Posterior cingulate gyrus (tissue), 11 donors: ENCODE measurements around the gene HIP1.
"Not testable (repeated sequence)": the region's sequence is repeated elsewhere in the genome, so short reads cannot be mapped to it uniquely, and the experiment has no call there.

Experiments
- DNase-seq, 10 donors: peaks; one replicate each; pipeline versions ENCODE4 v3.0.0 to v3.0.0-alpha.2; 2020 to 2021; ENCODE audit warnings: mixed read lengths in 3 of 10
- intact Hi-C: fragments of 100-400 bp; cut with DNase I; formaldehyde crosslinking; loops from one replicate; pipeline ENCODE4 v1.15.1; 2023

Gene HIP1

DNA sequence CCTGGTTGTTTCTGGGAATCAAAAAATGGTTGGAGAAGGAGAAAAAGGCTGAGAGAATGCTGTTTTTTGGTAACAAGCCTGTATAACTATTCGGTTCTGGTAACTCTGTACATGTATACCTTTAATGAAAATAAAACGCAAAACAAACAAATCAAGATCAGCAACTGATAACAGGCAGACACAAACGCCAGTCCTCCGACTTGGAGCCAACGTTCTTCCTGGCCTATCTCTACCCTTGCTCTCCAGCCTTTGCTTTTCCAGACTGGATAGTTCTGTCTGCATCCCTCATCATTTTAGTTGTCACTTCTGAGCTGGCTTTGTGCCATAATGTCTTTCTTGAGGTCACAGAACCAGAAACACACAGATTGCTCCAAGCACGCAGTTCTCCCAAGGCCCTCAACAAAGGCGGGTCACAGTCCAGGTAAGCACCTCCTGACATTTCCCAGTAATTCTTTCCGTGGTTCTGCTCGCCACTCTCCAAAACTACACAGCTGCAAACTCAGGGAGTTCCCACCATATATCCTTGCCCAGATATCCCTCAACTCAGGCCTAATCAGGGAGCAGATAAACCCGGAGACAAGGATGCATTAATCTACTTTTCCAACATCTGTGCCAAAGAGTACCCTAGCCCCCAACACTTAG, 20.2 kb downstream of the HIP1 start:
- DNase-seq = peak in 1 of 10 donors; percentile 63
- intact Hi-C loops = no loop called here

- intact Hi-C loops = not testable (repeated sequence)
- peak in 1 of 10 donors; percentile 4 for DNase-seq
Observed at GRCh38 chr7:75717746-75718145, 21.0 kb downstream of the HIP1 start.

DNA sequence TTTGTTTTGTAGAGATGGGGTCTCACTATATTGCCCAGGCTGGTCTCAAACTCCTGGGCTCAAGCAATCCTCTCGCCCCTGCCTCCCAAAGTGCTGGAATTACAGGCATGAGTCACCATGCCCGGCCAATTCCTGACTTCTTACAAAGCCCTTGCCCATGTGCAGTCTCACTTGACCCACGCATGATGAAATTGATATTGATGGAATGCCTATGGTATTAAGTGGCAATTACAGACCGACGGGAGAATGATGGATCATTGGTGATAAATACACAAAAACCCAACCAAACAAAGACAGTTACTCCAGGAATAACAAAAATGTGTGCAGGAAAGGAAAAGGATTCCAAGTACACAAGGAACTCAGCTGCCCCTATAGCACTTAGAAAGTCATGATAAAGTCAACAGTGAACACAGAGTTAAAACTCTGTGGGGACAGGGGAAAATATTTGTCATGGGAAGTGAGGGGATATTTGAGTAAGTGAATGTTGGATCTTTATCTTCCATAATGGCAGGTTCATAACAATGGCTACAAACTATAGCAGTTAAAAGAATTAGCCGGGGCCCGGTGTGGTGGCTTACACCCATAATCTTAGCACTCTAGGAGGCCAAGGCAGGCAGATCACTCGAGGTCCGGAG, 21.6 kb downstream of the HIP1 start:
- intact Hi-C loops = no loop called here
- peak in 1 of 10 donors; percentile 34 for DNase-seq

DNA sequence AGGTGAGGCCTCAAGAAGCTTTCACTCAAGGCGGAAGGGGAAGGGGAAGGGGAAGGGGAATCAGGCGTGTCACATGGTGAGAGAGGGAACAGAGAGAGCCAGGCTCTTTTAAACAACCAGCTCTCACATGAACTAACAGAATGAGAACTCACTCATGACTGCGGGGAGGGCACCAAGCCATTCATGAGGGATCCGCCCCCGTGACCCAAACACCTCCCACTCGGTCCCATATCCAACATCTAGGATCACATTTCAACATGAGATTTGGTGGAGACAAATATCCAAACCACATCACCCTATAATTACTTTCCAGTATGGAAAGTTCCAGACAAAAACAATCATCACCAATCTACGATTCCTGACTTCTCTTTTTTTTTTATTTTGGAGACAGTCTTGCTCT, 22.9 kb downstream of the HIP1 start:
- intact Hi-C loops = no loop called here
- peak in 1 of 10 donors; percentile 24 for DNase-seq

DNA sequence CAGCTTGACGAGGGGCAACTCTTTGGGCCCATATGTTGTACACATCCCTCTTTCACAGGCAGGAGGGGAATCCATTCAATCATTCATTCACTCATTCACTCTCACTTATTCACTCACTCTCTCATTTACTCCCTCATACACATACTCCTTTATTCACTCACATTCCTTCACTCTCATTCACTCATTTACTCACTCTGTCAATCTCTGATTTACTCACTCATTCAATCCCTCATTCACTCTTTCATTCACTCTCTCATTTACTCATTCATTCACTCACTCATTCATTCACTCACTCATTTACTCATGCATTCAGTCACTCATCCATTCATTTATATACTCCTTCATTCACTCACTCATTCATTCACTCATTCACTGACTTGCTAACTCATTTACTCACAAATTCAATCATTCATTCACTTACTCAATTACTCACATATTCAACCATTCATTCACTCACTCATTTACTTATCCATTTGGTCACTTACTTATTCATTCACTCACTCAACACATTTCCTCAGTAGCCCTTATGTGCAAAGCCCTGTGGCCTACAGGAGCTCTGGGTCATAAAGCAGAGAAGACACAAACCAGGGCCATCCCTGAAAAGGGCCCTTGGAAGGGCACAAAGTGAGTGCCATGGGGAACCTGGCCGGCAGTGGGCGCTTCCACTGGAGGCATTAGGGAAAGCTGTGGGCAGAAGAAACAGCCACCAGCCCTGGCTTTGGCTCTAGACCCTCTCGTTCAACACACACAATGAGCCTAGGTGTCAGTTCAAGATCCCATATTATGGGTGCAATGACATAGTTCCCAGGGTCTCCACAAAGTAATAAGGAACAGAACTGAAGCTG, 26.0 kb downstream of the HIP1 start:
- intact Hi-C loops = no loop called here
- DNase-seq = peak in 1 of 10 donors; percentile 38

- intact Hi-C loops = no loop called here
- peak in 1 of 10 donors; percentile 52 for DNase-seq
Observed at GRCh38 chr7:75711656-75712514, 26.9 kb downstream of the HIP1 start.

DNA sequence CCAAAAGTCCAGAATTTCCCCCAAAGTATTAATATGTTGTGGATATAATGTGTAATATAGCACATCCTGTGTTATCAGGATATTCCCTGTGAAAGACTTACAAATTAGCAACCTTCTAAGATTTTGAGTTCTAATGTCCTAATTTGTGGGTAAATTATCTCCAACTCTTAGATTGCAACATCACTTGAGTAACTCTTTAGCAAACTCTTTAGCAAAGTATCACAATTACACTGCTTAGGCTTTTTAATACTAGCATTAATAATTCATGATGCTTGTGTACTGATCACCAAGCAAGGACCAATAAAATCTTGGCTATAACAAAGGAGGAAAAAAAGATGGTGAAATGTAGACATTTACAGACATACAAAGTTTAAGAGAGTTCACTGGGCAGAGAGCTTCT, 27.7 kb downstream of the HIP1 start:
- intact Hi-C loops = no loop called here
- no peak for DNase-seq

DNA sequence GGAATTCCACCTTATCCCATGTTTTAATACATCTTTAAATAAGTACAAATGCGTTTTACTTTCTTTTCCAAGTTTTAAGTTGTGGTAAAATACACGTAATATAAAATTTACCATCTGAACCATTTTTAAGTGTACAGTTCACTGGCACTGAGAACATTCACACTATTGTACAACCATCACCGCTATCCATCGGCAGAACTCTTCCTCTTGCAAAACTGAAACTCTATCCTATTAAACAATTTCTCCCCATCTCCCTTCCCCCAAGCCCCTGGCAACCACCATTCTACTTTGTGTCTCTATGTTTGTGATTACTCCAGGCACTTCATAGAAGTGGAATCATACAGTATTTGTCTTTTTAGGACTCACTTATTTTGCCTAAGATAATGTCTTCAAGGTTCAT, 33.8 kb downstream of the HIP1 start:
- DNase-seq = no peak
- intact Hi-C loops = no loop called here

DNA sequence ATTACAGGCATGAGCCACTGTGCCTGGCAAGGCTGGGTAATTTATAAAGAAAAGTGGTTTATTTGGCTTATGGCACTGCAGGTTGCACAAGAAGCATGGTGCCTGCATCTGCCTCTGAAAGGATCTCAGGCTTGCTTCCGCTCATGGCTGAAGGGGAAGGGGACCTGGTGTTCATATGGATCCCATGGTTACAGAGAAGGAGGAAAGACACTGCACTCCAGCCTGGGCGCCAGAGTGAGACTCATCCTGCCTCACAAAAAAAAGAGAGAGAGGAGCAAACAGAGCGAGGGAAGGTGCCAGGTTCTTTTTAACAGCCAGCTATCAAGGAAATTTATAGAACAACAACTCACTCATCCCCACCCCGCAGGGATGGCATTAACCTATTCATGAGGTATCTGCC, 36.2 kb downstream of the HIP1 start:
- intact Hi-C loops = no loop called here
- peak in 1 of 10 donors; percentile 29 for DNase-seq

DNA sequence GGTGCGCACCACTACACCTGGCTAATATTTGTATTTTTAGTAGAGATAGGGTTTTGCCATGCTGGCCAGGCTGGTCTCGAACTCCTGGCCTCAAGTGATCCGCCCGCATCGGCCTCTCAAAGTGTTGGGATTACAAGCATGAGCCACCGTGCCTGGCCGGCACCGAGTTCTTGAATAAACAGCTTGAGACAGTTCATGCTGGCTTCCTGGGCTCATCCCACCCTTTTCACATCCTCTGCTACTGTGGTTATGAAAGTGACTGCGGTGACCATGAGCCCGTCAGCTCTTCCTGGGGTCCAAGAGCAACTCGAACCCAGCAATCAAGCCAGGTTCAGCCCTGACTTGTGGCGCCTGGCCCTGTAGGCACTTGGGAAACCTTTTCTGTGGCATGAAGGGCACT, 38.7 kb downstream of the HIP1 start:
- intact Hi-C loops = no loop called here
- peak in 1 of 10 donors; percentile 25 for DNase-seq

DNA sequence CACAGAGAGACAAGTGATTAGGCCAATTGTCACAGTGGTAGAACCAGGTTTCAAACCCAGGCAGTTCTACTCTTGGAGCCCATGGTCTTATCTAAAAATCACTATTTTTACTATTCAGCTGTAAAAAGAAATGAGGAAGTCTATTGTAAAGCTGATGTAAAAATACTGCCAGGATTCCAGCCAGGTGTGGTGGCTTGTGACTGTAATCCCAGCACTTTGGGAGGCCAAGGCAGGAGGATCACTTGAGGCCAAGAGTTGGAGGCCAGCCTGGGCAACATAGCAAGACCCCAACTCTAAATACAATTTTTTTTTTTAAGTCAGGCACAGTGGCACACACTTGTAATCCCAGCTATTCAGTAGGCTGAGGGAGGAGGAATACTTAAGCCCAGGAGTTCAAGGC, 40.4 kb downstream of the HIP1 start:
- no peak for DNase-seq
- intact Hi-C loops = no loop called here

DNA sequence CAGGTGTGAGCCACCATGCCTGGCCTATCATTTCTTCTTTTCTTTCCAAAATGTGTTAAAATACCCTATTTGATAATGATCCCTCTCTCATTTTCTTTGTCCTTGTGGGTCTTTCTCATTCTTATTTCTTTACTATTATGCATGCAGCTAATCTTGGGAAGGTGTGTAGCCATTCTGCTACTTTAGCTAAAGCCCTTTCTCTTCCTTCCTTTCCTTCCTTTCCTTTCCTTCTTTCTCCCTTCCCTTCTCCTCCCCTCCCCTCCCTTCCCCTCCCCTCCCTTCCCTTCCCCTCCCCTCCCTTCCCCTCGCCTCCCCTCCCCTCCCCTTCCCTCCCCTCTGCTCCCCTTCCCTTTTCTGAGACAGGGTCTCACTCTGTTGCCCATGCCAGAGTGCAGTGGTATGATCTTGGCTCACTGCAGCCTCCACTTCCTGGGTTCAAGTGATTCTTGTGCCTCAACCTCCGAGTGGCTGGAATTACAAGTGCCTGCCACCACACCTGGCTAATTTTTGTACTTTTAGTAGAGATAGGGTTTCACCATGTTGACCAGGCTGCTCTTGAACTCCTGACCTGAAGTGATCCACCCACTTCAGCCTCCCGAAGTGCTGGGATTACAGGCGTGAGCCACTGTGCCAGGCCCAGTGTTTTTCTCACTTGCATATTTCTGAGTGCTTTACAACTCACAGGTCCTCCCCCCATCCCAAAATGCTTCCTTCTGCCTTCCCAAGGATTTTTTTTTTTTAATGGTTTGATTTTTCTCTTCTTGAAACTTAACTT, 42.3 kb downstream of the HIP1 start:
- no peak for DNase-seq
- intact Hi-C loops = no loop called here

DNA sequence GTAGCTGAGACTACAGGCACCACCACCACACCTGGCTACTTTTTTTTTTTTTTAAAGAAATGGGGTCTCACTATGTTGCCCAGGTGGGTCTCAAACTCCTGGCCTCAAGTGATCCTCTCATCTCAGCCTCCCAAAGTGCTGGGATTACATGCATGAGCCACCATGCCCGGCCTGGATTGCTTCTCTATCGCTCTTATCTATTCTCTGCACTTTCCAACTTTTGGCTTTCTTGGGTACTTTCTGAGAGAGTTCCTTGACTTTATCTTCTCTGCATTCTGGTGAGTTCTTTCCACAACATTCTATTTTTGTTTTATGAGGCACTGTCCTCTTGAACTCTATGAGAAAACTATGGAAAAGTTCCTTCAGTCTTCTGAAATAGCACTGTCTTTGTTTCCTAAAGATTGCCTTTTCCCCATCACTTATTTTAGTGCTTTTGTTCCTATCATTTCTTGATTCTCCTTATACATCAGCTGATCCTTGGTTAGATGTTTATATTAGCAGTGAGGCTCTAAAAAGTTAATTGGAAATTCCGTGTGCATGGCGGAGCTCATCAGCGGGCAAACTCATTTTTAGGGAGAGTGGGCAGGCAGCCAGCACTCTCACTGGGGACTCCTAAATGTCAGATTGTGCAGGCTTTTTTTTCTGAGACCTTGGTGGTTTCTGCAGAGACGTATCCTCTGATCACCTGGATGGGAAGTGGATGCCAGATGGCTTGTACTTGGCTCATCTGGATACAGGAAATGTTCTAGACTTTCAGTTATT, 43.9 kb downstream of the HIP1 start:
- DNase-seq = no peak
- intact Hi-C loops = no loop called here

GRCh38 chr7:75693668-75694067, 45.1 kb downstream of the HIP1 start:
- DNase-seq, intact Hi-C loops: not testable (repeated sequence)

GRCh38 chr7:75691793-75692543, 46.8 kb downstream of the HIP1 start:
- no peak for DNase-seq
- intact Hi-C loops = no loop called here

DNA sequence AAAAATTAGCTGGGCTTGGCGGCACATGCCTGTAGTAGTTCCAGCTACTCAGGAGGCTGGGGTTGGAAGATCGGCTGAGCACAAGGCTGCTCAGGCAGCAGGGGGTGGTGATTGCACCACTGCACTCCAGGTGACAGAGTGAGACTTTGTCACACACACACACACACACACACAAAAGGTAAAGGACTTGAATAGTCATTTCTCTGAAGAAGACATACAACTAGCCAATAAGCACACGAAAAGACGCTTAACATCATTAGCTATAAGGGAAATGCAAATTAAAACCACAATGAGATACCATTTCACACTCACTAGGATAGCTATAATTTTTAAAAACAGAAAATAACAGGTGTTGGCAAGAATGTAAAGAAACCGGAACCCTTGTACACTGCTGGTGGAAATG, 48.6 kb downstream of the HIP1 start:
- DNase-seq = no peak
- intact Hi-C loops = no loop called here

DNA sequence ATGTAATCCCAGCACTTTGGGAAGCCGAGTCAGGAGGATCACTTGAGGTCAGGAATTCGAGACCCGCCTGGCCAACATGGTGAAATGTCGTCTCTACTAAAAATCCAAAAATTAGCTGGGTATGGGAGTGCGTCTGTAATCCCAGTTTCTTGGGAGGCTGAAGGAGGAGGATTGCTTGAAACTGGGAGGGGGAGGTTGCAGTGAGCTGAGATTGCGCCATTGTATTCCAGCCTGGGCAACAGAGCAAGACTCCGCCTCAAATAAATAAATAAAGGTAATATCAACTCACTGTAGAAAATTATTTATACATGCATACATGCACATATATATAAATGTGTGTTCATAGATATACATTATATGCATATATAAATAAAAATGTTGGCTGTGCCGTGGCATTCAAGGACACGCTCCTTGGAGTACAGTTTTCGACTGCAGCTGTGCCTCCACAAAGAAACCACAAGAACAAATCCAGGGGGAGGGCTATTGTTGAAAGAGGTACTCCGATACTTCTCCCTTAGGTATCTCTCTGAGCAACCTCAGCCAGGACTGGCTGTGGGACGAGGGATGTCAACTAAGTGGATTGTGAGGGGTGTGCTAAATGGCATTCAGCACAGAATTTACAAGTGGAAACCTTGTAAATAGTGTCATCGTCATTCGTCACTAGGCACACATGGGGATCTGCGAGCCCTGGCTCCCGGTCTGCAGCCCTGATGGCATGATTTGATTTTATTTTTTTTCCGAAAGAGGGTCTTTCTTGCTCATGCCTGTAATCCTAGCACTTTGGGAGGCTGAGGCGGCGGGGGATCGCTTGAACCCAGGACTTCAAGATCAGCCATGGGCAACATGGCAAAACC, 49.3 kb downstream of the HIP1 start:
- intact Hi-C loops = loop anchor here (5.0 kb wide), 1 partner anchor 87 kb away; no protein-coding TSS in a partner anchor
- DNase-seq = peak in 1 of 10 donors; percentile 11
